HG03558 (cell line): ENCODE data around the gene SCLY.
"Not testable (repeated sequence)": the region's sequence is repeated elsewhere in the genome, so short reads cannot be mapped to it uniquely, and the experiment has no call there.

Experiments
- ATAC-seq: cut with Tn5 transposase; IDR thresholded peaks from one replicate; pipeline ENCODE4 v1.9.1; 2021; ENCODE audit warnings: moderate number of reproducible peaks; ENCODE audit not compliant: unreplicated experiment; ENCODE audit errors: extremely low read depth

SCLY gene, protein sequence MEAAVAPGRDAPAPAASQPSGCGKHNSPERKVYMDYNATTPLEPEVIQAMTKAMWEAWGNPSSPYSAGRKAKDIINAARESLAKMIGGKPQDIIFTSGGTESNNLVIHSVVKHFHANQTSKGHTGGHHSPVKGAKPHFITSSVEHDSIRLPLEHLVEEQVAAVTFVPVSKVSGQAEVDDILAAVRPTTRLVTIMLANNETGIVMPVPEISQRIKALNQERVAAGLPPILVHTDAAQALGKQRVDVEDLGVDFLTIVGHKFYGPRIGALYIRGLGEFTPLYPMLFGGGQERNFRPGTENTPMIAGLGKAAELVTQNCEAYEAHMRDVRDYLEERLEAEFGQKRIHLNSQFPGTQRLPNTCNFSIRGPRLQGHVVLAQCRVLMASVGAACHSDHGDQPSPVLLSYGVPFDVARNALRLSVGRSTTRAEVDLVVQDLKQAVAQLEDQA

DNA sequence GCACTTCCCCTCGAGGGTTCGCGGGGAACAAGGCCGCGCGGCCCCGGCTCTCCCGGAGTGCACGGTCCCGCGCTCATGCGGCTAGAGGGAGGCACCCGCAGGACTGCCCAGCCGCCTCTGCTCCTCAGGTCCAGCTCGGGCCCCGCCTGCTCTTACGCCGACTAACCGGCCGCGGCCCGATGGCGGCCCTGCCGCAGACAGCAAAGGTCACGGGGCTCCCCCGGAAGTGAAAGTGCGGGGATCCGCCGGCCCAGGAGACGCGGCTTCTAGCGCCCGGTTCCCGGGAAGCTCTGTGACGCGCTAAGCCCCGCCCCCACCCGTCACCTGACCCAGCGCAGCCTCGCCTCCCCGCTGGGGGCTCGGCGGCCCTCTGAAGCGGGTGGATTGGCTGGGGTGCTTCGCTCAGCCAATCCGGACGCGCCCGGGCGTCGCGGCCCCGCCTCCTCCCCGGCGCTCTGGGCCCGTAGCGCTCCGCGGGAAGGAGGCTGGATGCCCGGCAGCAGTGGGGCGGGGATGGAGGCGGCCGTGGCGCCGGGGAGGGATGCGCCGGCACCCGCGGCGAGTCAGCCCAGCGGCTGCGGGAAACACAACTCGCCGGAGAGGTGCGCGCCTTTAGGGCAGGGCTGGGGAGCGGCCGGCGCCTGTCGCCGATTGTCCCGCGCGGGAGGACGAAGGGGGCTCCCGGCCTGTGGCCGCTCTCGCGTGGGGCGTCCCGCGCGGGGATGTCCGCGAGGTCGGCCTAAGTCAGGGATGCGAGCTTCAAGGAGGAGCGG lies at the start of gene SCLY:
Gene SCLY (plus strand): TSS at position 460 of the 773 bp plus-strand sequence. CDS start 54 bp downstream, at position 514.
- peak; percentile 88 for ATAC-seq

DNA sequence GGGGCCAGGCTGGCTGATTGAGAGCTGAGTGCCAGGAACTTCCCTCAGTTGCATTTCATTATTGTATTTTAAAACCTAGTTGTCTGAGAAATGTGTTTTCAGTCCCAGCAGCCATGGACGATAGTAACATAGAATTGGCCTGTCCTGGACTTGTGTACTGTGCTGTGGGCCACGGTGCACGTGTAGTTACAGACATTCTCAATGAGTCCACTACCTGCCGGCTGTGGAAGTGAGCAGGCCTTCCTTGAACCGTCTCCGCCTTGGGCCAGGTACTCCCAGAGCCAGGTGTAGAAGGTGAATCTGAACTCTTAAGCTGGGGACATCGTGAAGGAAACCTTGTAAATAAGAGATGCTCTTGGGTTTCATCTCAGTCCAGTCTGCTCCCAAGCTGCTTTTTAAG lies 47.0 kb upstream of the SCLY start:
- no peak for ATAC-seq

DNA sequence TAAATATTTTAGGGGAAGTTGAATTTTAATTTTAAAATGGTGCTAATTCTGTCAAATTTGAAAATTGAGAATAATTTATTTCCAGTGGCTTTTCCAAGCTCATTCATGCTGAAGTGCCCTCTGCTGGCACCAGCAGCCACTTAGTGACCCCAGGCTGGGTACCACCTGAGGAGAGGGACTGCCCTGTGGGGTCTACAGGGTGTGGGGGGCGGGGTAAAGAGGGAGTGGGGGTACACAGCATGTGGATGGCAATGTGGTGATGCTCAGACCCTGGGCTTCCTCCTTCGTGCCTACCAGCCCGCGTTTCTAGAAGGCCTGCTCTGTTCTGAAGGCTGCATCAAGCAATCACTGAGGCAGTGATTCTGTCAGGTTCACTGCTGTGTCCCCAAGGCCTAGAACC lies 45.1 kb upstream of the SCLY start:
- no peak for ATAC-seq

DNA sequence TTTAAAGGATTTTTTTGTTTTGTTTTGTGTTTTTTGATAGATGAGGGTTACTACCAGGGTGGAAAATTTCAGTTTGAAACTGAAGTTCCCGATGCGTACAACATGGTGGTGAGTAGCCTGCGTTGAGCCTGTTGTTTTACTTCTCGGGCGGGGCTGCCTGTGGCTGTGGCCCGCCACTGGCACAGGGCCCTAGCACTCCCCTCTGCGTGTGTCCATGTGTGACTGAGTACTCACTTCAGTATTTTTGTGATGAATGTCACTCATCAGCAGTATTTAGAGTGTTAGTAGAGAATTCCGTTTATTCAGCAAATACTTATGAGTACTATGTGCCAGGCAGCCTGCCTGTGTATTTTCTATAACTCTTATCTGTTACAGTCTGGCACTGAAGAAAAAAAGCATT lies 44.3 kb upstream of the SCLY start:
- no peak for ATAC-seq

DNA sequence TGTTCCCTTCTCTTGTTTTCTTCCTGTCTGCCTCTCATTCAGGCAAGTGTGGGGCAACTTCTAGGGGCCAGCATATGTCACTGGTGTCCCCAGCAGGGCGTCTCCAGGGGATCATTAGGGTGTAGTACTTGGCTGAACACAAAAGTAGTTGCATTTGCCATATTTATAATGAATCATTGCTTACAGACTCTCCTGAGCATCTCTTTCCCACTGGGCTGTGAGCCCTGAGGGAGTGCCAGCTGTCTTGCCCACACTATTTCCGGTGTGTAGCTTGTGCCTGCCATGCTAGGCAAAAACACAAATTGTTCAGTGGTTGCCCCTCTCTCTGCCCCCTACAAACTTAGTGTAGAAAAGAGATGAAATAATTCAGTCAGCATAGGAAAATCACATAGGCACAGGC lies 40.8 kb upstream of the SCLY start:
- ATAC-seq: no peak

DNA sequence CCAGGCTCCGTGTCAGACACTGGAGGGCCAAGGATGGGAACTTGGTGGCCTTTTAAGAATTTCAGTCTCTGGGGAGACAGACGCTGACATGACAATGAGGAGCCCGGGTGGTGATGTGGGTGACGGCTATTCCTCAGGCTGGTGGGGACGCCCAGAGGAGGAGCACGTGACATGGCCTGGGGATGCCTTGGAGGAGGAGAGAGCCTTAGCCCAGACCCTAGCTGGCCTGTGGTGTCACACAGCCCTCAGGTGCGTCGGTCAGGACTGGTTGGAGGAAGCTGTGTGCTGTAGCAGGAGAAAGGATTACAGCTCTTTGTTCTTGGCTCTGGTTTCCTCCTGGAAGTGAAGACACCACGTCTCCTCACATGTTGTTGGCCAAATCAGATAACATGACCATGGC lies 40.0 kb upstream of the SCLY start:
- no peak for ATAC-seq

DNA sequence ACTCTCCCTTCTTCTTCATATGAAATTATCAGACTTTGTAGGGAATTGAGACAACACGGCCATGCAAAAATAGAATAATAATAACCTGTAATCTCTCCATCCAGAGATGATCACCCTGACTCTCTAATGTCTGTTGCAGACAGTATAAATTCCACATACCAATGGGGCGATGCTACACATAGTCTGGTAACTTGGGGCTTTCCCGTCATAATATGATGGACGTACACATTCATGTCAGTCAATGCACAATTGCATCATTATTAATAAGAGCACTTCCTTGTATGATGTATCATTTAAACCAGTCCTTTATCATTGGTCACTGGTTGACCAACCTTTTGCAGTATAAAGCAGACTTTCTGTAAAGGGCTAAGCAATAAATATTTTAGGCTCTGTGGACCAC lies 39.5 kb upstream of the SCLY start:
- ATAC-seq: no peak

DNA sequence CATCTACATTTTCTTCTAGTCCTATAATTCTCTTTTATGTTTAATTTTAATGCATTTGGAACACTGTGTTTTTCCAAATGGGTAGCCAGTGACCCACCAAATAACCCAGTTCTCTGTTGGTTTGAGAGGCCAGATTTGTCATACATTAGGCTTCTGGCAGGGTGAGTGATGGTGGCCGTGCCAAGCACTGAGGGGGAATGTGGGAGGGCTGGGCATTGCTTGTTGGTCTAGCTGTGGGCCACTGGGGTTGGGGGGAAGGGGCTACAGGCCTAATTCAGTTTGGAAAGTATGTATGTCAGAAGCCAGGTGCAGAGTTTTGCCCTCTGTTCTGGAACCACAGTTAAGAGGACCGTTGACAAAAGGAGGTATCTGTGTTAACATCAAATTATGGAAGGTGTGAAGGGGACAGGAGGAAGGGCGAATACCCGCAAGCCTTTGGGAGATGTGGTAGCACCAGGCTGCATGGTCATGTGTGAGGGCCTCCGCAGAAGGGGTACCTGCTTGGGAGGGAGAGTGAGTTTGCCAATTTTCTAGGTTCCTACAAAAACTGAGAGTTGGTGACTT lies 38.1 kb upstream of the SCLY start:
- no peak for ATAC-seq

DNA sequence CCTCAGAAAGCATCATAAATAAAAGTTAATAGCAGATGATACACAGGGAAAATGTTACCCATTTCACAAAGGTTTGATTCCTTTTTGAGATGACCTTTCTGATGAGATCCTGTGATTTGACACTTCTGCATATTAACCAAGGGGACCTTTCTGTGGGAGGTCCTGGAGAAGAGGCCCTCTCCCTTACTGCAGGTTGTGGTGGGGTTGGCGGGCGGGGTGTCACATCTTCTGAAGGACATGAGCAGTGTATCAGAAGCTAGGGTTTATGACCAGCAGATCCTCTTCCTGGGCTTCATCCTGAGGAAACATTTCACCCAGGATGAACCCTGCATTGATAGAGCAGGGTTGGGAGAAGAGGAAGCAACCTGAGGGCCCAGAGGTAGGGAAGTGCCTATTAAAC lies 37.2 kb upstream of the SCLY start:
- no peak for ATAC-seq

DNA sequence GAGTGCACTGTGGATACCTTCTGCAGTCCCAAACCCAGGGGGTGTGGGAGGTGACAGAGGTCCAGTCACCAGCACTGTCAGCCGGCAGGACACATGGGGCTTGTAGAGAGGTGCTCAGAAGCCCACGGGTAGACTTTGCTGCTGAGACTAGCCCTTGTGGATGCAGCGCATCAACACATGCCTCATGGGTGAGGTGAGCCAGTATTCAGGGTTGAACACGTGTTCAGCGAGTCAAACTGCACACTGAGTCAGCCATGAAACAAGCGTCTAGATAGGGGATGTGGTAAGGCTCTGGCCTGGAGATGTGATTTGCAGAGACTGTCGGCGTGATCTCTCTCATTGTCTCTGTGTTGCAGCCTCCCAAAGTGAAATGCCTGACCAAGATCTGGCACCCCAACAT lies 35.8 kb upstream of the SCLY start:
- ATAC-seq: no peak

DNA sequence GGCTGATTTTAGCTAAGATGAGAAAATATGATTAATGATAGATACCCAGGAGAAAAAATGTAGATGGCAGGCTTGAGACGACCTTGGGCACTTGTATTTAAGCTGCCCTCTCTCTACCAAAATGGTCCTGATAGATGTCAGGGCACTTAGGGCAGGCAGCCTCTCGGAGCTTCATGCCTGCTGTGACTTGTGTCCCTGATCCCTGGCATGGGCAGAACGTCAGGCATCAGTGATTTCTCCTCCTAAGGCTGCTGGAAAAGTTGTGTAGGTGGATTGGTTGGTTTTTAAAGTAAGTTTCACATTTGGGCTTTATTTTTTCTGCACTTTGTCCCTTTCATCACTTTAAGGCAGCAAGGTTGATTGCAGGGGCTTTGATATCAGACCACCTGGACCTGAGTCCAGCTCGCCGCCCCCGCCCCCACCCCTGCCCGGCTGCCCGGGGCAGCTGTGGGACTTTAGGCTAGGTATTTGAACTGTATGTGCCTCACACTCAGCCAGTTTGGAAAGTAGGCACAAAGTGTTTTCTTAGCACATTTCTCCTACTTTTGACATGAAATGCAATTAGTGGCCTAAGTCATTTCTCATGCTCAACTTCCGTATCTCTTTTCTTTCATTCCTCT lies 35.0 kb upstream of the SCLY start:
- no peak for ATAC-seq

DNA sequence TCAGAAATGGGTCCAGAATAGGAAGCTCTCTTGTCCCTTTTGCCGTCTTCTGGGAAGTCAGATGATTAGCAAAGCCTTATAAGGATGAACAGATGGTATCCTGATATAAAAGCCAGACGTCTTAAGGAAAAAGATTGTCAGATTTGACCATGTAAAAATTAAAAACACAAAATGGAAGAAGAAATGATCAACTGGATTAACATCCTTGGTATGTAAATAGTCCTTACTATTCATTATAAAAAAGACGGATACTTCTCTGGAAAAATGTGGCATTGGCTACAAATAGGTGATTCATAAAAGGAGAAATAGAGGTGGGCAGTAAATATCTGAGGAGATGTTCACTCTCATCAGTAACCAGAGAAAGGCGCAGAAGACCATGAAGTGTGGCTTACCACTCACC lies 33.7 kb upstream of the SCLY start:
- ATAC-seq: no peak

DNA sequence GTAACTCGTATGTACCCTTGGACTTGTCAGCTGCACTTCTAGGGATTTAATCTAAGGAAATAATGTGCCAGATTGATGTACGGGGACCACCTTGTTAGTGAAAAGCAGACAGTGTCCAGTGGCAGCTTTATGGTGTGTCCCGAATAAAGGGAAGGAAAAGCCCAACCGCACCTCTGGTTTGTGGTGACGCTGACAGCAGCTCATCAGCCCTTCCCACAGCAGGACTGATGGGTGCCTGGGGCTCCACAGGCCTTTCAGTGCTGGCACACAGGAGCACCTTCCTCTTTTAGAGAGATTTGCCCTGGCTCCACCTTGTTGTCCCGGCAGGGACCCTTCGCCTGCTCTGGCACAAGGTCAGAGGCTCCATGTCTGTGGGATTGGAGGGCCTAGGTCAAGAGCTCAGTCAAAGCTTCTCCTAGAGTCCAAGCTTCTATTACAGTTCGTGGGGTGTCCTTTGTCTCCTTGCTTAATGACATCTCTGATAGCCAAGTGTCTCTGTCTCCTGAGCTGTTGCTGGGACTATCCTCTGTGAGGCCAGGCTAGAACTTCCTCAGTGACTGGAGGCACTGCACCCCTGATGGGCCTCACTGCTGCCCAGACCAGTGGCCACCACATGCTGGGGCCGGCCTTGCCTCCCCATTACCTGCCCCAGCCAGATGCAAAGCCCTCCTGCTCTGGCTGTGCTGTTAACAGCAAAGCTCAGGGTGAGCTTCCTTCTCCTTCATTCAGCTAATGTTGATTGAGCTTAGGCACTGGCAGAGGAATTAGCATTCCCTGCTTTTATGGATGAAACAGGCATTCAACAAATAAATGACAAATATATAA lies 33.0 kb upstream of the SCLY start:
- no peak for ATAC-seq

DNA sequence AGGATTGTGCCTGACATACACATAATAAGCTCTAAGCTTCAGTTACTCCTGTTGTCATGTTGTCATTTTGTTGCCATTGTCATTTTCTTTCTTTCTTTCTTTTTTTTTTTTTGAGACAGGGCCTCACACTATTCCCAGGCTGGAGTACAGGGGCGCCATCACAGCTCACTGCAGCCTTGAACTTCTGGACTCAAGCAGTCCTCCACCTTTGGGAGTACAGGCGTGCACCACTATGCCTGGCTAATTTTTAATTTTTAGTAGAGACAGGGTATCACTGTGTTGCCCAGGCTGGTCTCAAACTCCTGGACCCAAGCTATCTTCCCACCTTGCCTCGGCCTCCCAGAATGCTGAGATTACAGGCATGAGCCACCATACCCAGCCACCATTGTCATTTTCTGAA lies 30.9 kb upstream of the SCLY start:
- no peak for ATAC-seq

DNA sequence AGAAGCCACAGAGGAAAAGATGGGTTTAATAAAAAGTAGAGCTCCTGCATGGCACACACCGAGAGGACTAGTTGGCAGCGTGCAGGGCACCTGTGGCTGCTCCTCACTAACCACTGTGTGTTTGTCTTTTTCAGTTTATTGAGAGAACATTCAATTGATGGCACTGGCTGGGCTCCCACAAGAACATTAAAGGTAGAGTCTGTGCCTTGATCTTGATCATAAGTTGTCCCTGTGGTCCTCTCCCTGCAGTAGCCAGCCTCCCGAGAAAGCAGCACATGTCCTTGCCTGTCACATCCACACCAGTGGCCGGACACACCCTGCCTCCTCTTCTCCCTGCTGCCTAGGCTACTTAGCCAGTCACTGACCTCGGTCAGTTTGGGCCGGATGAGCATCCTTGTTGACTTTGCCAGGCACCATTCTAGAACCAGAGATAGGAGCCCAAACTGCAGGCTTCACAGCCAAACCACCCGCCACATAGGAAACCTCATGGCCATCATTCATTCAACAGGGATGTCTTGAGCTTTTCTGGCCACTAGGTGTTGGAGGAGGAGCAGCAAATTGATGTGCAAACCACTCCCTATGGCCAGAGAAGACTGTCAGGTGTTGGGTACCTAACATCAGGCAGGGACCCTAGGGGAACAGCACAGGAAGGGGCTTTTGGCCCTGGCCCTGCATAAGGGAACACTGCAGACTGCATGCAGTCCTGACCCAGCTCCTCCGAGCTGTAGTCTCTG lies 30.2 kb upstream of the SCLY start:
- ATAC-seq: no peak

DNA sequence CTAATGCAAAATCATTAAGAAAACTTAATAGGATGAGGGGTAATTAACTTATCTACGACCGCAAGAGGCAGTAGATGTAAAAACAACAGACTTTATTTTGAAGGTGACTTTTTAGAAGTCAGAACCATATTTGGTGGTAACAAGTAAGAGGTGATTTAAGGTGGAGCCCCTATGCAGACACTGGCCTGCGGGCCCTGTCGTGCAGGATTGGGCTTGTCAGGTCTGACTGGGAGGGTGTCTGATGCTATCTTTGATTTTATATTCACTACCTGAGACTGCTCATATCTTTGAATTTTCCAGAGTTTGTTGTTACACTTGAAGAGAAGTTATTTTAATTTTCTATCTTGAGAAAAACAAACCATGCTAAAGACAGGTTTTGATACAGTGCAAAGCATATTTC lies 29.1 kb upstream of the SCLY start:
- ATAC-seq: no peak

DNA sequence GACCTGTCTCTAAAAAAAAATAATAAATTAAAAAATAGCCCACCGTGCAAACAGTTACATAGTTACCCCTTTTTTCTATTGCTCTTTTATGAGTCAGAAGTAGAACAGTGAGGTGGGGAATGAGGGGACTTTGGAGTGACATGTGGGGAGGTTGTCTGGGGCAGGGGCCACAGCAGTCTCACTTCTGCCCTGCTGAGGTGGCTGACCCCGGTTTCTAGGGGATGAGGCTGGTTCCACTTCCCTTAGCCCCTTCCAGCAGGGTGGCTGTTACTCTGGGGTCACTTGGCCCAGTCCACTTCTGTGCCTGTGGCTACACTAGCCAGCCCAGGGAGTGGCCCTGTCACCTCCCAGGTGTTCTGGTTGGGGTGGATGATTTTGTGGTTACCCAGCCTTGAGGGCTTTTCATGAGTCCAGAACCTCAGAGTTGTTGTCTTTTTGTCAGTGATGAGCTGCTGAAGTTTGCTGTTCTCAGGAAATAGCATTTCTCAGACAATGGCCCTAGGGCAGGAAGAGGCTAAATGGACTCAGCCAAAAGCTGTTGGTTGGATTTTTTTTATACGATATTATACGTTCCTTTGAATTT lies 28.0 kb upstream of the SCLY start:
- no peak for ATAC-seq

DNA sequence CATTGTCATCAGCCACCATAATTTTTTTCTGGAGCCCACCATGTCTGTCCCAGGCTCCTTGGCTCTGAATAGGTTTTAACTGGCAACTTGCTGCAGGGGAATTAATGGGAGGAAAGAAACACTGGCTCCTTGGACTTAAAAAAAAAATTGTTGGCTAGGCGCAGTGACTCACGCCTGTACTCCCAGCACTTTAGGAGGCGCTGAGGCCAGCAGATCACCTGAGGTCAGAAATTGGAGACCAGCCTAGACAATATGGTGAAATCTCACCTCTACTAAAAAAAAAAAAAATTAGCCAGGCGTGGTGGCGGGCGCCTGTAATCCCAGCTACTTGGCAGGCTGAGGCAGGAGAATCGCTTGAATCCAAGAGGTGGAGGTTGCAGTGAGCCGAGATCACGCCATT lies 26.8 kb upstream of the SCLY start:
- ATAC-seq: not testable (repeated sequence)

DNA sequence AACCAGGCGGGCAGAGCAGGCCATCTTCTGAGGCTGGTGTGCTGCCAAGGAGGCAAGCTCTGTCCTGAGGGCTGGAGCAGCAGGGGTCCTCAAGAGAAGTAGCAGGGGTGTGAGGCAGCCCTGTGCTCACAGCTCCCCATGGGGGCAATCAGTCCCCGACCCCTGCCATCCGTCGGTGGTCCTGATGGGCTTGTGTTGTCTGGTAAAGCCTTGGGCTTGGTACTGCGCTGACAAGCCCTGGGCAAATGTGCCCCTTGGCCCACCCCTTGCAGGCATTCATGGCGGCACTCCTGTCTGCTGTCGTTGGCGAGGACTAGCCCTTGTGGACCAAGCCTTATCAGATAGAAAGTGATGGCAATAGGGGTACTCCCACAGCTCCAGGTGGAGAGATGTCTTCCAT lies 22.6 kb upstream of the SCLY start:
- ATAC-seq: no peak
